AG09309 (cell line): ENCODE results near the gene CAMK2G.
"Not testable (repeated sequence)": the region's sequence is repeated elsewhere in the genome, so short reads cannot be mapped to it uniquely, and the experiment has no call there.

Experiments used
- DNase-seq: peaks from one replicate; pipeline ENCODE4 v3.0.0-alpha.2; 2010; ENCODE audit warnings: low read depth
- H3K4me3 ChIP-seq: 2 replicates; pipeline ENCODE4 v1.5.1; 2011; ENCODE audit warnings: mild to moderate bottlenecking, low read depth, low read length, moderate library complexity; ENCODE audit not compliant: control insufficient read depth
- TF ChIP-seq, protein P1 (sequence below): IDR thresholded peaks from 2 replicates; pipeline ENCODE4 v1.5.1; 2011; ENCODE audit warnings: mild to moderate bottlenecking, low read depth, low read length, inconsistent platforms; ENCODE audit not compliant: insufficient read depth, control insufficient read depth; ENCODE audit errors: missing control alignments

CAMK2G gene

GRCh38 chr10:73902351-73902750 lies 28.0 kb upstream of the CAMK2G start:
- TF ChIP-seq, protein P1, sequence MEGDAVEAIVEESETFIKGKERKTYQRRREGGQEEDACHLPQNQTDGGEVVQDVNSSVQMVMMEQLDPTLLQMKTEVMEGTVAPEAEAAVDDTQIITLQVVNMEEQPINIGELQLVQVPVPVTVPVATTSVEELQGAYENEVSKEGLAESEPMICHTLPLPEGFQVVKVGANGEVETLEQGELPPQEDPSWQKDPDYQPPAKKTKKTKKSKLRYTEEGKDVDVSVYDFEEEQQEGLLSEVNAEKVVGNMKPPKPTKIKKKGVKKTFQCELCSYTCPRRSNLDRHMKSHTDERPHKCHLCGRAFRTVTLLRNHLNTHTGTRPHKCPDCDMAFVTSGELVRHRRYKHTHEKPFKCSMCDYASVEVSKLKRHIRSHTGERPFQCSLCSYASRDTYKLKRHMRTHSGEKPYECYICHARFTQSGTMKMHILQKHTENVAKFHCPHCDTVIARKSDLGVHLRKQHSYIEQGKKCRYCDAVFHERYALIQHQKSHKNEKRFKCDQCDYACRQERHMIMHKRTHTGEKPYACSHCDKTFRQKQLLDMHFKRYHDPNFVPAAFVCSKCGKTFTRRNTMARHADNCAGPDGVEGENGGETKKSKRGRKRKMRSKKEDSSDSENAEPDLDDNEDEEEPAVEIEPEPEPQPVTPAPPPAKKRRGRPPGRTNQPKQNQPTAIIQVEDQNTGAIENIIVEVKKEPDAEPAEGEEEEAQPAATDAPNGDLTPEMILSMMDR = no peak
- DNase-seq = no peak
- H3K4me3 ChIP-seq = no peak overlapping the region

- TF ChIP-seq, protein P1 = no peak
- H3K4me3 ChIP-seq = no peak overlapping the region
- no peak for DNase-seq
Measured at GRCh38 chr10:73901261-73901660, 26.9 kb upstream of the CAMK2G start.

- no peak for DNase-seq
- no peak overlapping the region for H3K4me3 ChIP-seq
- TF ChIP-seq, protein P1 = no peak
Measured at GRCh38 chr10:73900064-73900463, 25.7 kb upstream of the CAMK2G start.

GRCh38 chr10:73899423-73899822 lies 25.1 kb upstream of the CAMK2G start:
- H3K4me3 ChIP-seq = no peak overlapping the region
- TF ChIP-seq, protein P1 = no peak
- peak; percentile 53 for DNase-seq

- TF ChIP-seq, protein P1 = no peak
- no peak for DNase-seq
- H3K4me3 ChIP-seq = no peak overlapping the region
Measured at GRCh38 chr10:73898730-73899410, 24.5 kb upstream of the CAMK2G start.

GRCh38 chr10:73897693-73898092 lies 23.3 kb upstream of the CAMK2G start:
- no peak overlapping the region for H3K4me3 ChIP-seq
- TF ChIP-seq, protein P1 = no peak
- DNase-seq = no peak

- H3K4me3 ChIP-seq, DNase-seq: not testable (repeated sequence)
Measured at GRCh38 chr10:73895381-73895780, 21.0 kb upstream of the CAMK2G start.
